Loucy (cell line): ENCODE results near the gene SCAPER.

ENCODE experiments used
- H2AFZ ChIP-seq: fragments of 200-600 bp; sonication (generic); 2 replicates; pipeline ENCODE4 v1.6.0; 2016; ENCODE audit warnings: antibody characterized with exemption, mild to moderate bottlenecking, low read length, moderate library complexity
- H3F3A ChIP-seq: fragments of 200-600 bp; 2 replicates; pipeline ENCODE4 v1.6.0; 2016; ENCODE audit warnings: antibody characterized with exemption, low read depth, mild to moderate bottlenecking
- H3K27me3 ChIP-seq: fragments of 200-600 bp; sonication (generic); 2 replicates; pipeline ENCODE4 v1.6.1; 2014; ENCODE audit warnings: low read length, mild to moderate bottlenecking; ENCODE audit not compliant: insufficient read depth, poor library complexity, severe bottlenecking
- H3K36me3 ChIP-seq: fragments of 200-600 bp; sonication (generic); 2 replicates; pipeline ENCODE4 v1.6.1; 2016; ENCODE audit warnings: low read length; ENCODE audit not compliant: insufficient read depth
- H3K4me1 ChIP-seq: fragments of 200-600 bp; sonication (generic); 2 replicates; pipeline ENCODE4 v1.5.1; 2014; ENCODE audit warnings: low read length, mild to moderate bottlenecking; ENCODE audit not compliant: insufficient read depth, poor library complexity, severe bottlenecking
- H3K4me2 ChIP-seq: fragments of 200-600 bp; sonication (generic); 2 replicates; pipeline ENCODE4 v1.6.0; 2014; ENCODE audit warnings: antibody characterized with exemption, low read length, low read depth, mild to moderate bottlenecking; ENCODE audit not compliant: poor library complexity, severe bottlenecking
- H3K4me3 ChIP-seq: fragments of 200-600 bp; sonication (generic); 2 replicates; pipeline ENCODE4 v1.5.1; 2014; ENCODE audit warnings: low read length, mild to moderate bottlenecking, mixed read lengths; ENCODE audit not compliant: poor library complexity, severe bottlenecking
- H3K79me2 ChIP-seq: fragments of 200-600 bp; sonication (generic); 2 replicates; pipeline ENCODE4 v1.6.1; 2014; ENCODE audit warnings: low read length; ENCODE audit not compliant: insufficient read depth
- H3K9ac ChIP-seq: fragments of 200-600 bp; sonication (generic); 2 replicates; pipeline ENCODE4 v1.6.0; 2014; ENCODE audit warnings: mild to moderate bottlenecking, low read depth, low read length, moderate library complexity; ENCODE audit not compliant: poor library complexity, severe bottlenecking
- H3K9me2 ChIP-seq: fragments of 200-600 bp; sonication (generic); replicated peaks from 2 replicates; pipeline ENCODE4 v1.6.1; 2016; ENCODE audit warnings: low read depth, low read length, mixed read lengths
- H3K9me3 ChIP-seq: fragments of 200-600 bp; sonication (generic); 2 replicates; pipeline ENCODE4 v1.6.1; 2014; ENCODE audit warnings: mild to moderate bottlenecking, antibody characterized with exemption, low read length, low read depth; ENCODE audit not compliant: insufficient read depth
- H4K20me1 ChIP-seq: fragments of 200-600 bp; sonication (generic); 2 replicates; pipeline ENCODE4 v1.6.0; 2014; ENCODE audit warnings: antibody characterized with exemption, low read length, mild to moderate bottlenecking; ENCODE audit not compliant: insufficient read depth, poor library complexity, severe bottlenecking
- EZH2phosphoT487 ChIP-seq: fragments of 200-600 bp; IDR thresholded peaks from 2 replicates; pipeline ENCODE4 v1.6.1; 2018; ENCODE audit warnings: antibody characterized with exemption, mild to moderate bottlenecking, moderate library complexity, borderline replicate concordance
- TF ChIP-seq, protein P1 (sequence below): fragments of 200-600 bp; sonication (generic); conservative IDR thresholded peaks from 2 replicates; pipeline ENCODE4 v1.5.1; 2014; ENCODE audit warnings: mild to moderate bottlenecking, antibody characterized with exemption, low read length

Gene SCAPER

DNA sequence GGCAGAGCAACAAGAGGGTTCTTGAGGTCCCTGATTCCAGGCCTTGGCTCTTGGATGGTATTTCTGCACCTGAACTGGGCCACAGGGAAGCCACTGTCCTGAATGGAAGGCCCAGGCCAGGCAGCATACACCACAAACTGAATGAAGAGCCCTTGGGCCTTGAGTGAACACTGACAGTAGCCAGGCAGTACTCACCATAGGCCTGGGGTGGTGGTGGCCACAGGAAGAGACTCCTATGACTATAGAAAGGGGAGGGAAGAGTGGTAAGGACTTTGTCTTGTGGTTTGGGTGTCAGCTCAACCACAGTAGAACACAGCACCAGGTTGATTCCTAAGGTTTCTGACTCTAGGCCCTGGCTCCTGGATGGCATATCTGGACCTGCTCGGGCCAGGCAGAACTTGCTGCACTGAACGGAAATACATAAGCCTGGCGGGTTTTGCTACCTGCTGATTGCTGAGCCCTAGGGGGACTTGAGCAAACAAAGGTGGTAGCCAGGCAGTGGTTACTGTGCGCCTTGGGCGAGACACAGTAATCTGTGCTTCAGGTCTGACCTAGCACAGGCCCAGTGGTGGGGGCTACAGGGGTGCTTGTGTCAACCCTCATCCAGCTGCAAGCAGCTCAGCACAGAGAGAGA, 327.1 kb downstream of the SCAPER start:
- no peak overlapping the region for H3K4me2 ChIP-seq
- H3K36me3 ChIP-seq = no peaks in the 10 kb centered on the region
- H3K79me2 ChIP-seq = no peaks in the 10 kb centered on the region
- H4K20me1 ChIP-seq = no peaks in the 10 kb centered on the region
- H3K9ac ChIP-seq = no peak overlapping the region
- peaks cover 5% of the 10 kb centered on the region; the same call in 1 of the 2 replicates for H3K9me3 ChIP-seq
- H3K4me3 ChIP-seq = no peak overlapping the region
- H2AFZ ChIP-seq = no peak overlapping the region
- H3K4me1 ChIP-seq = peaks cover 12% of the 10 kb centered on the region
- no peaks in the 10 kb centered on the region for H3K27me3 ChIP-seq
- no peak for TF ChIP-seq EZH2phosphoT487
- TF ChIP-seq, protein P1, sequence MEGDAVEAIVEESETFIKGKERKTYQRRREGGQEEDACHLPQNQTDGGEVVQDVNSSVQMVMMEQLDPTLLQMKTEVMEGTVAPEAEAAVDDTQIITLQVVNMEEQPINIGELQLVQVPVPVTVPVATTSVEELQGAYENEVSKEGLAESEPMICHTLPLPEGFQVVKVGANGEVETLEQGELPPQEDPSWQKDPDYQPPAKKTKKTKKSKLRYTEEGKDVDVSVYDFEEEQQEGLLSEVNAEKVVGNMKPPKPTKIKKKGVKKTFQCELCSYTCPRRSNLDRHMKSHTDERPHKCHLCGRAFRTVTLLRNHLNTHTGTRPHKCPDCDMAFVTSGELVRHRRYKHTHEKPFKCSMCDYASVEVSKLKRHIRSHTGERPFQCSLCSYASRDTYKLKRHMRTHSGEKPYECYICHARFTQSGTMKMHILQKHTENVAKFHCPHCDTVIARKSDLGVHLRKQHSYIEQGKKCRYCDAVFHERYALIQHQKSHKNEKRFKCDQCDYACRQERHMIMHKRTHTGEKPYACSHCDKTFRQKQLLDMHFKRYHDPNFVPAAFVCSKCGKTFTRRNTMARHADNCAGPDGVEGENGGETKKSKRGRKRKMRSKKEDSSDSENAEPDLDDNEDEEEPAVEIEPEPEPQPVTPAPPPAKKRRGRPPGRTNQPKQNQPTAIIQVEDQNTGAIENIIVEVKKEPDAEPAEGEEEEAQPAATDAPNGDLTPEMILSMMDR = no peak
- no peaks in the 10 kb centered on the region for H3F3A ChIP-seq
- H3K9me2 ChIP-seq = no peaks in the 10 kb centered on the region

DNA sequence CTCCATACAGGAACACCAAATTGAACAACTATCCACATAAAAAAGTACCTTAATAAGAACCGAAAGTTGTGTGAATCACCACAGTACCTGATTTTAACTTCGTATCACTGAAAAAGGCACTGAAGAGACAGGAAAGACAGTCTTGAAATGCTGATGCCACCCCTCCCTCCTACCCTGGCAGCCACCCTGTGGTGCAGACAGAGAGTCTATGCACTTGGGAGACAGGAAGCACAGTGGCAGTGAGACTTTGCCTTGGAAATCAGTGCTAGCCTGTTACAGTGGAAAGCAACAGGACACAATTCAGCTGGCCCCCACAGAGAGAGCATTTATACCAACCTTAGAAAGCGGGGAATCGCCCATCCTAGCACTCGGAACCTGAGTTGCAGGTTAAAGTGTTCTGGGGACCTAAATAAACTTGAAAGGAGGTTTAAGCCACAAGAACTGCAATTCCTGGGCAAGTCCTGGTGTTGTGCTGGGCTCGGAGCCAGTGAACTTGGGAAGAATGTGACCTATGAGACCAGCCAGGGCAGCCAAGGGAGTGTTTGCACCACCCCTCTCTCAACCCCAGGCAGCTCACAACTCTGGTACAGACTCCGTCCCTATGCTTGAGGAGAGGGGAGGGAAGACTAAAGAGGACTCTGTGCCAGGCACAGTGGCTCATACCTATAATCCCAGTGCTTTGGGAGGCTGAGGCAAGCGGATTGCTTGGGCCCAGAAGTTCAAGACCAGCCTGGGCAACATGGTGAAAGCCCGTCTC, 328.4 kb downstream of the SCAPER start:
- H4K20me1 ChIP-seq = no peaks in the 10 kb centered on the region
- H3K9me2 ChIP-seq = no peaks in the 10 kb centered on the region
- H3K79me2 ChIP-seq = no peaks in the 10 kb centered on the region
- no peak for TF ChIP-seq EZH2phosphoT487
- TF ChIP-seq, protein P1 = no peak
- H3K9ac ChIP-seq = no peak overlapping the region
- H3K4me3 ChIP-seq = no peak overlapping the region
- no peaks in the 10 kb centered on the region for H3K27me3 ChIP-seq
- H3K4me2 ChIP-seq = no peak overlapping the region
- H3K9me3 ChIP-seq = no peaks in the 10 kb centered on the region
- H3K4me1 ChIP-seq = peaks cover 12% of the 10 kb centered on the region
- no peak overlapping the region for H2AFZ ChIP-seq
- no peaks in the 10 kb centered on the region for H3F3A ChIP-seq
- no peaks in the 10 kb centered on the region for H3K36me3 ChIP-seq

DNA sequence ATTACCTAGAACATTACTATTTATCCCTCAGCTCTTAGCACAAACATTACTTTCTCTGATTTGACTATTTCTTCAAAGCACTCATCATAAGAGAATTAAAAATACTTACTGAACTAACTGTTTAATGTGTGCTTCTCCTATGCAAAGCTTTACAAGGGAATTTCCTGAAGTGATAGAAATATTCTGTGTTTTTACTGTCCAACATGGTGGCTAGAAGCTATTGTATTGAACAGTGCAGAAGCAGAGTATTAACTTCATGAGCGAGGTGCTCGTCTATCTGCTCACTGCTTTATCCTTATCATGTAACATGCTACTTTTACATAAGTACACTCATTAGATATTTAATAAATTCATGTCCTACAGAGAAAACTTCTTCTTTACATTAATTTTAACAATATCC, 329.5 kb downstream of the SCAPER start:
- no peak overlapping the region for H2AFZ ChIP-seq
- H3K4me2 ChIP-seq = no peak overlapping the region
- TF ChIP-seq, protein P1 = no peak
- TF ChIP-seq EZH2phosphoT487 = no peak
- no peaks in the 10 kb centered on the region for H3K9me3 ChIP-seq
- H3K27me3 ChIP-seq = no peaks in the 10 kb centered on the region
- no peaks in the 10 kb centered on the region for H4K20me1 ChIP-seq
- H3K4me1 ChIP-seq = peaks cover 12% of the 10 kb centered on the region
- H3K4me3 ChIP-seq = no peak overlapping the region
- no peak overlapping the region for H3K9ac ChIP-seq
- no peaks in the 10 kb centered on the region for H3F3A ChIP-seq
- H3K79me2 ChIP-seq = no peaks in the 10 kb centered on the region
- no peaks in the 10 kb centered on the region for H3K9me2 ChIP-seq
- H3K36me3 ChIP-seq = no peaks in the 10 kb centered on the region; the same call in 1 of the 2 replicates
